ENCODE data around the gene SOWAHC. TPM values are rescaled to one million over a fixed set of nuclear protein-coding genes. Genes with fewer than 3 reads are reported as not detected.

SOWAHC gene
- total and polyA plus RNA-seq, 2 of the 13 experiments (the other 11 are each of a cell fraction or from before 2014, with no cell fraction given), result 21.2 to 22.5 TPM

GRCh38 chr2:109582928-109583895, 31.0 kb upstream of the SOWAHC start:
- no peaks in the 10 kb centered on the region for H4K20me1 ChIP-seq (ENCODE audit: insufficient read depth, low read length)
- peaks cover 27% of the 10 kb centered on the region for H3K79me2 ChIP-seq (ENCODE audit: insufficient read depth, low read length)
- peaks cover 7 to 53% of the 10 kb centered on the region in 2 experiments; a peak in 4 of 5 replicates for H3K36me3 ChIP-seq (replicated peaks in 1 of 2; ENCODE audit: control insufficient read depth in 1 of 2, insufficient read depth in 2 of 2, low read length in 2 of 2)
- no peak overlapping the region for H3K27ac ChIP-seq (ENCODE audit: extremely low read length, insufficient read depth, low read length)
- H3K9ac ChIP-seq (ENCODE audit: insufficient read depth, low read depth, low read length), result no peak overlapping the region
- no peak overlapping the region for H3K4me3 ChIP-seq (replicated peaks in 1 of 3; ENCODE audit: insufficient read depth in 1 of 3, low read depth in 2 of 3, low read length in 3 of 3)
- BruUV-seq (replicated peaks), result no TSS peak
- H2AFZ ChIP-seq (ENCODE audit: low read length), result no peak overlapping the region
- no peaks in the 10 kb centered on the region for H3K9me3 ChIP-seq (ENCODE audit: low read length)
- H3K4me2 ChIP-seq (ENCODE audit: low read depth, low read length), result no peak overlapping the region
- DNase-seq (ENCODE audit: low spot score) (no peak), FAIRE-seq (no peak), ATAC-seq (no peak)
- H3K4me1 ChIP-seq (ENCODE audit: insufficient read depth, low read length), result peaks cover 13% of the 10 kb centered on the region
- CTCF ChIA-PET (ENCODE audit: low intra/inter-chr PET ratio, low total read pairs), result no interaction called here
- intact Hi-C loops (cut with micrococcal nuclease; ENCODE audit: unreplicated experiment), result loop anchor here (1.0 kb wide), 1 partner anchor 27 kb away; no protein-coding TSS in a partner anchor
- TF ChIP-seq, protein P1, sequence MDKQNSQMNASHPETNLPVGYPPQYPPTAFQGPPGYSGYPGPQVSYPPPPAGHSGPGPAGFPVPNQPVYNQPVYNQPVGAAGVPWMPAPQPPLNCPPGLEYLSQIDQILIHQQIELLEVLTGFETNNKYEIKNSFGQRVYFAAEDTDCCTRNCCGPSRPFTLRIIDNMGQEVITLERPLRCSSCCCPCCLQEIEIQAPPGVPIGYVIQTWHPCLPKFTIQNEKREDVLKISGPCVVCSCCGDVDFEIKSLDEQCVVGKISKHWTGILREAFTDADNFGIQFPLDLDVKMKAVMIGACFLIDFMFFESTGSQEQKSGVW (CRISPR knock-in tag; IDR thresholded peaks at IDR 0.05; ENCODE audit: borderline replicate concordance), result no peak
- TF ChIP-seq SMARCC2 (IDR thresholded peaks at IDR 0.05), result no peak
- TF ChIP-seq REST (IDR thresholded peaks at IDR 0.05; ENCODE audit: borderline replicate concordance in 1 of 2, low read depth in 1 of 2, low read length in 2 of 2), result no peak
- no peak for TF ChIP-seq ZNF766 (CRISPR knock-in tag; IDR thresholded peaks at IDR 0.05; ENCODE audit: borderline replicate concordance)
- no peak for TF ChIP-seq ZSCAN9 (CRISPR knock-in tag; IDR thresholded peaks at IDR 0.05; ENCODE audit: borderline replicate concordance)
- no peak for TF ChIP-seq ZSCAN12 (CRISPR knock-in tag; IDR thresholded peaks at IDR 0.05)
- TF ChIP-seq, protein P2, sequence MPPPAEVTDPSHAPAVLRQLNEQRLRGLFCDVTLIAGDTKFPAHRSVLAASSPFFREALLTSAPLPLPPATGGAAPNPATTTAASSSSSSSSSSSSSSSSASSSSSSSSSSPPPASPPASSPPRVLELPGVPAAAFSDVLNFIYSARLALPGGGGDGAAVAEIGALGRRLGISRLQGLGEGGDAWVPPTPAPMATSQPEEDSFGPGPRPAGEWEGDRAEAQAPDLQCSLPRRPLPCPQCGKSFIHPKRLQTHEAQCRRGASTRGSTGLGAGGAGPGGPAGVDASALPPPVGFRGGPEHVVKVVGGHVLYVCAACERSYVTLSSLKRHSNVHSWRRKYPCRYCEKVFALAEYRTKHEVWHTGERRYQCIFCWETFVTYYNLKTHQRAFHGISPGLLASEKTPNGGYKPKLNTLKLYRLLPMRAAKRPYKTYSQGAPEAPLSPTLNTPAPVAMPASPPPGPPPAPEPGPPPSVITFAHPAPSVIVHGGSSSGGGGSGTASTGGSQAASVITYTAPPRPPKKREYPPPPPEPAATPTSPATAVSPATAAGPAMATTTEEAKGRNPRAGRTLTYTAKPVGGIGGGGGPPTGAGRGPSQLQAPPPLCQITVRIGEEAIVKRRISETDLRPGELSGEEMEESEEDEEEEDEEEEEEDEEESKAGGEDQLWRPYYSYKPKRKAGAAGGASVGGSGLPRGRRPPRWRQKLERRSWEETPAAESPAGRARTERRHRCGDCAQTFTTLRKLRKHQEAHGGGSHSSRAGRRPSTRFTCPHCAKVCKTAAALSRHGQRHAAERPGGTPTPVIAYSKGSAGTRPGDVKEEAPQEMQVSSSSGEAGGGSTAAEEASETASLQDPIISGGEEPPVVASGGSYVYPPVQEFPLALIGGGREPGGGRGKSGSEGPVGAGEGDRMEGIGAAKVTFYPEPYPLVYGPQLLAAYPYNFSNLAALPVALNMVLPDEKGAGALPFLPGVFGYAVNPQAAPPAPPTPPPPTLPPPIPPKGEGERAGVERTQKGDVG (CRISPR knock-in tag; IDR thresholded peaks at IDR 0.05; ENCODE audit: borderline replicate concordance), result no peak
- TF ChIP-seq ATRX (CRISPR knock-in tag; IDR thresholded peaks at IDR 0.05; ENCODE audit: borderline replicate concordance), result no peak
- TF ChIP-seq ZNF44 (CRISPR knock-in tag; IDR thresholded peaks at IDR 0.05), result no peak
- no peak for TF ChIP-seq ZNF33B (CRISPR knock-in tag; IDR thresholded peaks at IDR 0.05)
- no peak for TF ChIP-seq KDM6A (CRISPR knock-in tag; IDR thresholded peaks at IDR 0.05; ENCODE audit: low read depth)
- no peak for TF ChIP-seq NFKBIZ (CRISPR knock-in tag; IDR thresholded peaks at IDR 0.05)
- POLR2A ChIA-PET, result no interaction called here
- in situ Hi-C loops (cut with HindIII; ENCODE audit: extremely low pct_ligation_motif_present, low pct_unique_long_range_greater_than_20kb), result no loop called here
- no peaks in the 10 kb centered on the region for H3K27me3 ChIP-seq (ENCODE audit: control insufficient read depth in 1 of 2, insufficient read depth in 2 of 2, low read length in 2 of 2)
- WGBS (ENCODE audit: low lambda C conversion rate), result 97% methylated on average over 6 of the region's 6 CpGs
